SH-SY5Y (cell line): Measurements from ENCODE around the gene STAC2.

Experiments used
- GATA2 ChIP-seq: IDR thresholded peaks from 2 replicates; pipeline ENCODE4 v1.6.1; 2011; ENCODE audit warnings: mild to moderate bottlenecking, low read depth, low read length
- GATA3 ChIP-seq: IDR thresholded peaks from 2 replicates; pipeline ENCODE4 v1.6.1; 2011; ENCODE audit warnings: low read depth, mild to moderate bottlenecking, low read length, moderate library complexity

- TF ChIP-seq GATA2, result no peak
- TF ChIP-seq GATA3, result no peak
Measured at GRCh38 chr17:39165178-39165840, 60.4 kb downstream of the STAC2 start.
